ENCODE measurements around the gene PPDPF.
"Not testable (repeated sequence)": the region's sequence is repeated elsewhere in the genome, so short reads cannot be mapped to it uniquely, and the experiment has no call there.

The PPDPF gene

DNA sequence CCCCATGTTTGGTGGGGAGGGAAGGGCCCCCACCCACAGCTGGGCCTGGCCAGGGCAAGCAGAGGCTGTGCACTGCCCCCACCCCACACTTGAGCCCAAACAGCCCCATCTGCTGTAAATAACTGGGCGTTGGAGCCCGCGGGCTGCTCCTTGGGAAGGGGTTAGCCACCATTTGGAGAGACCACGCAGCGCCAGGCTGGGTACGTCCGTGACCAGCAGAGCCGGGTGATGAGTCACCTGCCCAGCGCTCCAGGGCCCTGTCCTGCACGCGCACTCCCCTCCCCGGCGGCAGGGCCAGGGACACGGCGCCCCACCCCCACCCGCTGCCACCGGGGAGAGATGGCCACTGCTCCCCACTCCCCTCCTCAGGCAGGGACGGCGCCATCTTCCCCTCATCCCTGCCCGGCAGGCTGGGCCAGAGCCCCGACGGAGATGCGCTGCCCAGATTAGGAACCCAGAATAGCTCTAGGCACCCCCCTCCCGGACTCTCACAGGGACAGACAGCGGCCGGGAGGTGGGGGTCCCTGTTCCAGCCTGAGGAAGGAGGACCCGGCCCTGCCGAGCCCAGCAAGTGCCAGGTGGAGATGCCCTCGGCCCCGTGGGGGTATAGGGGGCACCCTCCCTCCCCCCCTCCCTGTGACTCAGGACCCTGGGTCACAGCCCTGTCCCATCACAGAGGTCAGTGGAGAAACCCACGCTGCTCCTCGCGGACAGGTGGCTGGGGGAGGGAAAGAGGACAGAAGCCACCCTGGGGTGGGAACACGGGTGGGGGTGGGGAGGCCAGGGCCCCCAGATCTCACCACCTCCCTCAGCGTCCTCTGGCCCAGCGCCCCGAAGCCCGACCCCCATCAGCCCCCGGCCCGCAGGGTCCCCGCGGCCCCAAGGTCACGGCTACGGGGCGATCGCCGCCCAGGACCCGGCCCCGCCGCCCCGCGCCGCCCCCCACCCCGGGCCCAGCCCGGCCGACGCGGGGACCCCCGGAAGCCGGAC is 22.3 kb upstream of the PPDPF start:
- in situ Hi-C loops (cut with MboI; ENCODE audit: low pct_unique_long_range_greater_than_20kb, low sequenced_read_pairs) = no loop called here
- no peak for DNase-seq

- DNase-seq = peak; percentile 24
- in situ Hi-C loops (cut with MboI; ENCODE audit: low pct_unique_long_range_greater_than_20kb, low sequenced_read_pairs) = no loop called here
Measured at GRCh38 chr20:63498960-63499337, 21.6 kb upstream of the PPDPF start, which contains the start of gene EEF1A2. Gene EEF1A2, minus strand, starts transcription at chr20:63499083. Its CDS starts 1,320 bp downstream, at chr20:63497763.

GRCh38 chr20:63499338-63499969 is 21.1 kb upstream of the PPDPF start:
- in situ Hi-C loops (cut with MboI; ENCODE audit: low pct_unique_long_range_greater_than_20kb, low sequenced_read_pairs) = no loop called here

GRCh38 chr20:63500151-63500901 is 20.2 kb upstream of the PPDPF start:
- in situ Hi-C loops (cut with MboI; ENCODE audit: low pct_unique_long_range_greater_than_20kb, low sequenced_read_pairs) = no loop called here
- DNase-seq = no peak

More at GRCh38 chr20:63499338-63499969, 21.1 kb upstream of the PPDPF start:
- no peak for DNase-seq

DNA sequence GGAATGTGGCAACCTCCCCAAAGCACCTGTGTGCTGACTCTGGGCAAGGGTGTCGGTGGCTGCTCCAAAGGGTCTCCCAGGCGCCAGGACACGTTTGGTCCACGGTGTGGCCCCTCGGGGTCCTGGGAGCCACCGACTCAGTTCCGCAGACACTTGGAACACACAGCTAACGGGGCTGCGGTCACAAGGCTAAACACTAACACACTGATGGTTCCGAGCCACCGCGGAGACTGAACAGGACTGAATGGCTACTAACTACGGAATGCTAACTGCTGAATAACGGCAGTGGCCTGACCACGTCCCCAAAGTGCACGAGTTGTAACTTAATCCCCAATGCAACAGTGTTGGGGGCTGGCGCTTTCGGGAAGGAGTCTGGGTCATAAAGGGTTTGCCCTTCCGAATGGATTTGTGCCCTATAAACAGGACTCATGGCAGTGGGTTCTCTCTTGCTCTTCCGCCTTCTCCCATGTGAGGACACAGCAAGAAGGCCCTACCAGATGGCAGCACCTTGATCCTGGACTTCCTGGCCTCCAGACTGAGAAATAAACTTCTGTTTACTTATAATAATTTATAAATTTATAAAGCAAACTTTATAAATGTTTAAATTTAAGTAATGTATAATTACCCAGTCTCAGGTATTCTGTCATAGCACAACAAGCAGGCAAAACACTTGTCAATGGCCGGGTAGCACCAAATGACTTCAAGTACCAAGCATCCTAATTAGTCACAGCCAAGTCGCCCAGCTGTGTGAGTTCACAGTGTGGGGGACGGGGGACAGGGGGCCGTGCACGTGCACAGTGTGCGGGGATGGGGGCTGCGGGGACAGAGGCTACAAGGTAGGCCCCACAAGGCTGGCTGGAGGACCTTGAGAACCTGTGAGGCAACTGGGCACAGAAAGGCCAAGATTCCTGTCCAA is 19.4 kb upstream of the PPDPF start:
- DNase-seq = no peak
- in situ Hi-C loops (cut with MboI; ENCODE audit: low pct_unique_long_range_greater_than_20kb, low sequenced_read_pairs) = no loop called here

DNA sequence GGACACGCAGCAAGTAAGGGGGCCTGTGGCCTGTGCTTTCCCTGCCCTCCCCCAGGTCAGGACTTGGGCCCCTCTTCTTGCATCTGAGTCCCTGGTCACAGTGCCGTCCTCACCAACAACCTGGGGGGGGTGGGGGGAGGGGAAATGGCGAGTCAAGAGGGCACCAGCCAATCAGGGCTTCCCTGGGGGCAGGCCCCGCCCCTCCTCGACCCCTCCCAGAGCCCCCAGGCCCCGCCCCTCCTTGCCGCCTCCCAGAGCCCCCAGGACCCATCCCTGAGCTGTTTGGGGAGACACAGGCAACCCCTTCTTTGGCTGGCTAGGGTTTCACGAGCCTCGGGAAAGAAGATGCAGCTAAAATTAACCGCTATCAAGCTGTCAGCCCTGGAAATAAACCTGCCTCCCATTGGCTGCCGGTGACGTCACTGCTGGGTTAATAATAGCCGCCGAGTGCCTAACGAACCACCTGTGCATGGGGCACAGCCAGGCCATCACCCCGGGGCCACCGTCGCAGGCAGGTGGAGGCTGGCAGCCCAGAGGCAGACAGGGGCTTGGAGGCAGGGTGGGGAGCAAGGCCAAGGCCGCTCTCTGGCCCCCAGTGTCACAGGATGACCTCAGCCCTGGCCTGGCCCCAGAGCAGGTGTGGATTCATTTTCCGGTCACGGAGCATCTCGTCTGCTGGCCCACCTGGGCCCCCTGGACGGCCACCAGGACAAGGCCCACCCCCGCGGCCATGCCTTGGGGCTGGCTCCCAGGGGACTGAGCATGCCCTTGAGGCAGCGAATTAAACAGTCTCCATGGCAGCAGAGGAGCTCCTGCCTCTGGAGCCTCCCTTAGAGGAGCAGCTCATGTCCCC is 18.5 kb upstream of the PPDPF start:
- DNase-seq = no peak
- in situ Hi-C loops (cut with MboI; ENCODE audit: low pct_unique_long_range_greater_than_20kb, low sequenced_read_pairs) = no loop called here

DNA sequence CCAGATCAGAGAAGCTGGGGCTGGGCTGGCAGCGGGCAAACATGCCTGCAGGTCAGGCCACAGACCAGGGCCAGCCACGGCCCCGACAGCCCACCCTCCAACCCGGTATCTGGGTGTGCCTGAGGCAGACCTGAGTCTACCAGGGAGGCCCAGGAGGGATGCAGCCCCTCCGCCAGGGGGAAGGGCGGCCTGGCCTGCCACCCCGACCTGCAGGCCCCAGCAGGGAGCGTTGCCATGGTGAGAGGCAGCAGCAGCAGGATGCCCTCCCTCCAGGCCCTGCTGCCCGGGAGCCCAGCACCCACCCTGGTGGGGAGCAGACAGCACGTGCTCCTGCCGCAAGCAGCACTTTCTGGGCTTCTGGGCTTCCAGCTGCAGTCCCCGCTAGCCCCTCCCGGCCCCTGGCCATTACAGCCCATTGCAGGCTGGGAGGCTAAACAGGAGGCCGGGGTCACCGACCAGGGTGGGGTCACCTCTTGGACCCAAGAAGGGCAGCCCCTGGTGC is 17.8 kb upstream of the PPDPF start:
- no peak for DNase-seq

GRCh38 chr20:63503524-63503923 is 17.0 kb upstream of the PPDPF start:
- in situ Hi-C loops (cut with MboI; ENCODE audit: low pct_unique_long_range_greater_than_20kb, low sequenced_read_pairs) = no loop called here
- DNase-seq = no peak

More for the DNA sequence above, 17.8 kb upstream of the PPDPF start:
- in situ Hi-C loops (cut with MboI; ENCODE audit: low pct_unique_long_range_greater_than_20kb, low sequenced_read_pairs) = no loop called here

DNA sequence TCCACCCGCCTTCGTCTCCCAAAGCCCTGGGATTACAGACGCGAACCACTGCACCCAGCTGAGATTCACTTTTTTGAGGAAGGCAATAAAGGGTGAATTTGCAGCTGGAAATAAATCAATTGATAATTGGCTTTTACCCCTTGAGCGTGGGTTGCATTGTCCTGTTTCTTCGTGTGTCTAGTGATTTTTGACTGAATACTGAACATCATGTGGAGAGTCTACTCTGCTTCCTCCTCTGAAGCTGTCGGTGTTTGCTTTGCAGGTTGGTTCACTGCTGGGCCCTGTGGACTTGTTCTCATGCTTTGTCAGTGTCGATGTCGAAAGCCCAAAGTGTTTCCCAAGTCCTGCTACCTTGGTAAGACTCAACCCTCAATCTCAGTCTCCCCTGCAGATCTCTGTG is 15.9 kb upstream of the PPDPF start:
- in situ Hi-C loops (cut with MboI; ENCODE audit: low pct_unique_long_range_greater_than_20kb, low sequenced_read_pairs) = no loop called here
- DNase-seq = no peak

- no peak for DNase-seq
- in situ Hi-C loops (cut with MboI; ENCODE audit: low pct_unique_long_range_greater_than_20kb, low sequenced_read_pairs) = no loop called here
Measured at GRCh38 chr20:63505281-63505680, 15.3 kb upstream of the PPDPF start.

DNA sequence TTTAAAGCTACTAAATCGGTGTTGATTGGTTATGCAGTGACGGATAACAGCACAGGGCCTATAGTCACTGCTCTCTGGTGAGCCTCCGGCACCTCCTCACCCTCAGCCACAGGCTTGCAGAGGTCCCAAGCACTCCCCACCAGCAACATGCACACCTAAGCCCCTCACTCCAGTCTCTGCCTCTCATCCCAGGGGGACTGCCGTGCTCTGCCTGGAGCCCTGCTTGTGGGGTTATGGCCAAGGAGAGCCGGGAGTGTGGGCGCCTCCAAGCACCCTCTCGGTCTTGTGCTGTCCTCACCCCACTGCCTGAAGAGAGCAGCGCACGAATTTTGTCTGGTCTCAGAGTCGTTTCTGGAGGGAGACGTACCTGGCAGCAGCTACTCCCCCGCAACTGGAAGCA is 14.8 kb upstream of the PPDPF start:
- in situ Hi-C loops (cut with MboI; ENCODE audit: low pct_unique_long_range_greater_than_20kb, low sequenced_read_pairs) = no loop called here
- DNase-seq = no peak

DNA sequence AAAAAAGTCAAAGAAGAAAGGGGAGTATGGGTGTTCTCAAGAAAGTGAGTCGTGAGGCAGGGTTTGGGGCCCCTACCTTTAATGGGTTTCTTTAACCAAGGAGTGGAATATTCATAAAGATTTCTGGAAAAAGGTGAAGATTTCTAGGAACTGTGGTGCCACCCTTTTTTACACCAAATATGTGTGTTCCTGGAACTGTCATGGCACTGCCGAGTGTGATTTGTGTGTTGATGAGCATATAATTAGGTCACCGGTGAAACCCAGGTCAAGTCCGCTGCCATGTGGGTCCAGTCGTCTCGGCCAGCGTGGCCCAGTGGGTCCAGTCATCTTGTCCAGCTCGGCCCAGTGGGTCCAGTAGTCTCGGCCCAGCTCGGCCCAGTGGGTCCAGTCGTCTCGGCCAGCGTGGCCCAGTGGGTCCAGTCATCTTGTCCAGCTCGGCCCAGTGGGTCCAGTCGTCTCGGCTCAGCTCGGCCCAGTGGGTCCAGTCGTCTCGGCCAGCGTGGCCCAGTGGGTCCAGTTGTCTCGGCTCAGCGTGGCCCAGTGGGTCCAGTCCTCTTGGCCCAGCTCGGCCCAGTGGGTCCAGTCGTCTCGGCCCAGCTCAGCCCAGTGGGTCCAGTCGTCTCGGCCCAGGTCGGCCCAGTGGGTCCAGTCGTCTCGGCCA is 13.4 kb upstream of the PPDPF start:
- in situ Hi-C loops (cut with MboI; ENCODE audit: low pct_unique_long_range_greater_than_20kb, low sequenced_read_pairs) = no loop called here
- no peak for DNase-seq

DNA sequence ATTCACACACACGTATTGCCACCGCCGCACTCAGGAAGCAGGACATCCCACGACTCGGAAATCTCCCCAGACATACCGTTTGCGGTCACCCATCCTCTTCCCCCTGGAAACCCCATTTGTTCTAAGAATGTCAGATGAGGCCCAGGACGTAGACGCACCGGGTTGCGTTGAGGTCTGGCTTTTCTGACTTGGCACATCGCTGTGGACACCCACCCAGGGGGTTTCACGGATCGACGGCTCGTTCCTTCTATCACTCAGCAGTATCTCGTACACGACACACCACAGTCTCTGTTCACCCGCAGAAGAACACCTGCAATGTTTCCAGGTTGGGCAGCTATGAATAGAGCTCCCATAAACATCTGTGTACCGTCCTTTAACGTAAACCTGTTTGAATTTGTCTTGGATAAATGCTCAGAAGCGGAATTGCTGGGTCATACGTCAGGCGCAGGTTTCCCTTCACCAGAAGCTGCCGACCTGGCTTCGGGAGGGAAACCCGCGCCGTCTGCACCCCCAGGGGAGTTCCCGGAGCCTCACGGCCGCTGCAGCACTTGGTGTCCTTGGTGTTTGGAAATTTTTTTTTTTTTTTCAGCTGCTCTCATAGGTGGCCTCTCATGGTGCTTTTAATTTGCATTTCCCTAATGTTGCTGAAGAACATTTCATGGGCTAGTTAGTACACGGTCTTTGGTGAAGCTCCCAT is 12.3 kb upstream of the PPDPF start:
- in situ Hi-C loops (cut with MboI; ENCODE audit: low pct_unique_long_range_greater_than_20kb, low sequenced_read_pairs) = no loop called here
- DNase-seq = peak; percentile 33

DNA sequence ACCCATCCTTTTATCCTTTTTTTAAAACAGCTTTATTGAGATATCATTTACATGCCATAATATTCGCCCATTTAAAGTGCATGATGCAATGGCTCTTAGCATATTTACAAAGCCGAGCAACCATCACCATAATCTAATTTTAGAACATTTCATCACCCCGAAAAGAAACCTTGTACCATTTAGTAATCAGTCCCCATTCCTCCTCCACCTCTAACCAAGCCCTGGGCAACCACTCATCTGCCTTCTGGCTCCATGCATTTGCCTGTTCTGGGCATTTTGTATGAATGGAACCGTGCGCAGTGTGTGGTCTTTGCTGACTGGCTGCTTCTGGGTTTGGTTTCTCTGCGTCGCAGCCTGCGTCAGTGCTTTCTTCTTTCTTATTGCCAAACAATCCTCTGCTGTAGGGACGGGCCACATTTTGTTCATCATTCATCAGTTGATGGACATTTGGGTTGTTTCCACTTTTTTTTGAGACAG is 11.4 kb upstream of the PPDPF start:
- no peak for DNase-seq
- in situ Hi-C loops (cut with MboI; ENCODE audit: low pct_unique_long_range_greater_than_20kb, low sequenced_read_pairs) = no loop called here

- no peak for DNase-seq
- in situ Hi-C loops (cut with MboI; ENCODE audit: low pct_unique_long_range_greater_than_20kb, low sequenced_read_pairs) = no loop called here
Measured at GRCh38 chr20:63513207-63513606, 7.4 kb upstream of the PPDPF start.

DNA sequence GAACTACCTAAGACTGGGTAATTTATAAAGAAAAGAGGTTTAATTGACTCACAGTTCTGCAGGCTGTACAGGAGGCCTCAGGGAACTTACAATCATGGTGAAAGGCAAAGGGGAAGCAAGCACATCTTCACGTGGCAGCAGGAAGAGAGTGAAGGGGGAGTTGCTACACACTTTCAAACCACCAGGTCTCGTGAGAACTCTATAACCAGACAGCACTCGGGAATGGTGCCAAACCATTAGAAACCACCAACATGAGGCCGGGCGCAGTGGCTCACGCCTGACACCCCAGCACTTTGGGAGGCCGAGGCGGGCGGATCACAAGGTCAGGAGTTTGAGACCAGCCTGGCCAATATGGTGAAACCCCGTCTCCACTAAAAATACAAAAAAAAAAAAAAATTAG is 6.0 kb upstream of the PPDPF start:
- peak; percentile 84 for DNase-seq
- in situ Hi-C loops (cut with MboI; ENCODE audit: low pct_unique_long_range_greater_than_20kb, low sequenced_read_pairs) = not testable (repeated sequence)

Measured in KBM-7 (cell line).